Activated CD4-positive, alpha-beta T cell treated with anti-CD3 and anti-CD28 coated beads, Interleukin-2, amount 50 U/mL, for 48 hours (primary cell): Measurements from ENCODE around the gene DACT3.

ENCODE experiments used
- DNase-seq, 2 experiments: peaks; one replicate each; pipeline ENCODE4 v3.0.0-alpha.2; 2020

The DACT3 gene

GRCh38 chr19:46661020-46661731 is at the start of gene DACT3:
Gene DACT3 (minus strand): TSS chr19:46661182. CDS start chr19:46661064, 118 bp downstream.
- peak; percentile 100 for DNase-seq

- peak in 1 of 2 experiments; percentile 14 for DNase-seq
Observed at GRCh38 chr19:46710687-46711086, 49.7 kb upstream of the DACT3 start.

GRCh38 chr19:46704379-46705076 is 43.5 kb upstream of the DACT3 start:
- peak; percentile 95 for DNase-seq

GRCh38 chr19:46700704-46701103 is 39.7 kb upstream of the DACT3 start:
- no peak for DNase-seq

- DNase-seq: no peak
Observed at GRCh38 chr19:46698395-46699321, 37.7 kb upstream of the DACT3 start.

GRCh38 chr19:46697204-46697960 is 36.4 kb upstream of the DACT3 start:
- peak; percentile 29 to 30 for DNase-seq

- no peak for DNase-seq
Observed at GRCh38 chr19:46696866-46697203, 35.9 kb upstream of the DACT3 start.

- no peak for DNase-seq
Observed at GRCh38 chr19:46696052-46696451, 35.1 kb upstream of the DACT3 start.

GRCh38 chr19:46693760-46694159 is 32.8 kb upstream of the DACT3 start:
- no peak for DNase-seq

- DNase-seq: no peak
Observed at GRCh38 chr19:46692918-46693722, 32.1 kb upstream of the DACT3 start.

GRCh38 chr19:46691948-46692347 is 31.0 kb upstream of the DACT3 start:
- no peak for DNase-seq

- no peak for DNase-seq
Observed at GRCh38 chr19:46691104-46691503, 30.1 kb upstream of the DACT3 start.

- DNase-seq: no peak
Observed at GRCh38 chr19:46689358-46689757, 28.4 kb upstream of the DACT3 start.

GRCh38 chr19:46687438-46688145 is 26.6 kb upstream of the DACT3 start:
- DNase-seq: no peak

- DNase-seq: no peak
Observed at GRCh38 chr19:46685189-46685588, 24.2 kb upstream of the DACT3 start.

- DNase-seq: peak; percentile 73 to 76
Observed at GRCh38 chr19:46678110-46678732, 17.2 kb upstream of the DACT3 start.

- DNase-seq: no peak
Observed at GRCh38 chr19:46674416-46675178, 13.6 kb upstream of the DACT3 start.

- DNase-seq: no peak
Observed at GRCh38 chr19:46670813-46671212, 9.8 kb upstream of the DACT3 start.

- no peak for DNase-seq
Observed at GRCh38 chr19:46668662-46669061, 7.7 kb upstream of the DACT3 start.

GRCh38 chr19:46665072-46665471 is 4.1 kb upstream of the DACT3 start:
- no peak for DNase-seq
